Neuronal stem cell (in vitro differentiated cells): ENCODE data around the gene COMP.

Experiments
- DNase-seq: peaks from one replicate; pipeline ENCODE4 v3.0.0-alpha.2; 2013; ENCODE audit warnings: low spot score
- H2AFZ ChIP-seq: one replicate; pipeline ENCODE4 v1.6.1; 2013; ENCODE audit warnings: mild to moderate bottlenecking, low read length, inconsistent platforms
- H2AK5ac ChIP-seq: 2 replicates; pipeline ENCODE4 v1.6.1; 2013; ENCODE audit warnings: low read depth, mild to moderate bottlenecking, inconsistent platforms, low read length, moderate library complexity, mixed read lengths
- H2BK120ac ChIP-seq: 2 replicates; pipeline ENCODE4 v1.6.1; 2013; ENCODE audit warnings: low read depth, mild to moderate bottlenecking, inconsistent platforms, low read length, moderate library complexity, mixed read lengths
- H2BK12ac ChIP-seq: one replicate; pipeline ENCODE4 v1.6.1; 2013; ENCODE audit warnings: low read length, inconsistent platforms
- H2BK15ac ChIP-seq: 2 replicates; pipeline ENCODE4 v1.6.1; 2013; ENCODE audit warnings: mild to moderate bottlenecking, low read length, inconsistent platforms, mixed read lengths
- H2BK5ac ChIP-seq: one replicate; pipeline ENCODE4 v1.6.1; 2013; ENCODE audit warnings: inconsistent platforms, mild to moderate bottlenecking, low read length, moderate library complexity
- H3K14ac ChIP-seq: one replicate; pipeline ENCODE4 v1.6.1; 2013; ENCODE audit warnings: low read length, inconsistent platforms
- H3K18ac ChIP-seq: 2 replicates; pipeline ENCODE4 v1.6.1; 2013; ENCODE audit warnings: low read length, inconsistent platforms
- H3K23ac ChIP-seq: 2 replicates; pipeline ENCODE4 v1.6.1; 2013; ENCODE audit warnings: low read depth, mild to moderate bottlenecking, mixed read lengths, low read length, inconsistent platforms; ENCODE audit not compliant: poor library complexity
- H3K27ac ChIP-seq: replicated peaks from 3 replicates; pipeline ENCODE4 v1.5.1; 2013; ENCODE audit warnings: low read length, inconsistent platforms
- H3K27me3 ChIP-seq, 3 experiments: 2 replicates each; pipeline ENCODE4 v1.6.1; 2013; ENCODE audit warnings: low read length in 3 of 3, mild to moderate bottlenecking in 2 of 3, inconsistent platforms in 1 of 3, low read depth in 1 of 3, mixed read lengths in 1 of 3, moderate library complexity in 1 of 3; ENCODE audit not compliant: control insufficient read depth in 3 of 3, insufficient read depth in 3 of 3
- H3K36me3 ChIP-seq, 2 donors: replicated peaks in 1 of 2; 2 replicates each; pipeline ENCODE4 v1.6.1; 2013; ENCODE audit warnings: low read length in 2 of 2; ENCODE audit not compliant: control insufficient read depth in 2 of 2, insufficient read depth in 2 of 2
- H3K4ac ChIP-seq: 2 replicates; pipeline ENCODE4 v1.6.1; 2013; ENCODE audit warnings: inconsistent platforms, mild to moderate bottlenecking, low read length, moderate library complexity
- H3K4me1 ChIP-seq, 2 donors: 1 replicate in 1 of 2; 2 replicates in 1 of 2; pipeline ENCODE4 v1.6.1; 2013; ENCODE audit warnings: low read length in 2 of 2, low read depth in 1 of 2; ENCODE audit not compliant: control insufficient read depth in 2 of 2, insufficient read depth in 1 of 2
- H3K4me2 ChIP-seq: one replicate; pipeline ENCODE4 v1.6.1; 2013; ENCODE audit warnings: mild to moderate bottlenecking, low read length, inconsistent platforms; ENCODE audit not compliant: insufficient read depth, poor library complexity, severe bottlenecking
- H3K4me3 ChIP-seq, 2 donors: 2 replicates each; pipeline ENCODE4 v1.5.1; 2013; ENCODE audit warnings: low read length in 2 of 2, mild to moderate bottlenecking in 2 of 2, inconsistent platforms in 1 of 2, moderate library complexity in 1 of 2
- H3K79me1 ChIP-seq: one replicate; pipeline ENCODE4 v1.6.1; 2013; ENCODE audit warnings: low read depth, mild to moderate bottlenecking, inconsistent platforms, low read length, moderate library complexity
- H3K9ac ChIP-seq: one replicate; pipeline ENCODE4 v1.6.1; 2013; ENCODE audit warnings: mild to moderate bottlenecking, low read depth, low read length, inconsistent platforms; ENCODE audit not compliant: poor library complexity
- H3K9me3 ChIP-seq, 2 donors: replicated peaks in 1 of 2; 2 replicates each; pipeline versions ENCODE3 to v1.6.1; 2013; ENCODE audit warnings: low read length in 2 of 2, mild to moderate bottlenecking in 2 of 2, inconsistent platforms in 1 of 2, low read depth in 1 of 2, mixed read lengths in 1 of 2, moderate library complexity in 1 of 2; ENCODE audit not compliant: control insufficient read depth in 2 of 2, insufficient read depth in 1 of 2
- H4K8ac ChIP-seq: one replicate; pipeline ENCODE4 v1.6.1; 2013; ENCODE audit warnings: low read depth, mild to moderate bottlenecking, inconsistent platforms, low read length, moderate library complexity
- H4K91ac ChIP-seq: one replicate; pipeline ENCODE4 v1.6.1; 2013; ENCODE audit warnings: low read length, low read depth, mild to moderate bottlenecking, inconsistent platforms; ENCODE audit not compliant: poor library complexity
- WGBS, 2 donors: extraction: QIAGEN DNeasy Blood & Tissue Kit; methylation state at CpG; one replicate each; pipeline ENCODE4 v1.1.7; 2013; ENCODE audit warnings: missing lambda C conversion rate in 2 of 2, mixed read lengths in 1 of 2; ENCODE audit not compliant: insufficient read length in 2 of 2, insufficient replicate concordance in 1 of 2; ENCODE audit errors: extremely low coverage in 2 of 2; 5-methylcytosine and 5-hydroxymethylcytosine counted together

Gene COMP

DNA sequence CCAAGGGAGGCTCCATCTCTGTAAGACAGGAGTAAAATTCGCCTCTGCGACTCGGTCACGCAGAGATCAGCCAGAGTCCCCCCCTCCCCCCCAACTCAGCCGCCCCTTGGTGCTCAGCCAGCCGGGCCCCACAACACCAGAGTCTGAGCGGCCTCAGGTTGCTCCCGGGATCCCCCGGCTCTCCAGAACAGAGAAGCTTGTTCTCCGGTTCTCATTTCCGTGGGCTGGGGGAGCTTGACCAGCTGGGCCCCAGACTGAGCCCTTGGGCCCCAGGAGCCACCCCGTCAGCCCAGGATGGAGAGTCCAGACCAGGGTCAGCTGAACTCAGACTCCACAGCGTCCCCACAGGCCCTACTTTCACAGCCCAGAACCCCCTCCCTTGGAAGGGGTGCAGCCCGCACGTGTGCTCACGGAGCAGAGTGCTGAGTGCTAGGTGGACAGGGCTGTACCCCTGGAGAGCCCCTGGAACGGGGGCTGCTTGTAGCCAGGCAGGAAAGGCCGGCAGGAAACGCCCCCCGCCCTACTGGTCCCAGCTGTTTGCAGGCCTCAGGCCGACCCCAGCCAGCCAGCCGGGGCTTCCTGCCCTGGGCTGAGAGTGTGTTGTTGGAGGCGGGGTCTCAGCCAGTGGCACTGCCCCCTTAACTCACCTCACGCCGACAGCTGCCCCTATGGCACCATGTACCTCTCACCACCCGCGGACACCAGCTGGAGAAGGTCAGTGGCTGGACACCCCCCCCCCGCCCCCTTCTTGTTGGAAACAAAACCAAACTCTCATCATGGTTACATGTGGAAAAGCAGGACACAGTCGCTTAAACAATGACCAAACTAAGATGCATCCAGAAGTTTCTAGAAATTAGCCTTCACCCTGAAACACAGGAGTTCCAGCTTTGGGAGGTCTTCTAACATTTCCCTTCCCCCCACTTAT is 44.4 kb downstream of the COMP start:
- Histone ChIP-seq H3K4me1 (peaks cover 14 to 17% of the 10 kb centered on the region in 2 donors), H2BK5ac (no peak overlapping the region), H3K27me3 (no peaks in the 10 kb centered on the region), H2BK120ac (no peak overlapping the region), H3K4me3 (no peak overlapping the region), H3K36me3 (peaks cover 2 to 10% of the 10 kb centered on the region in 2 donors), H3K9me3 (no peaks in the 10 kb centered on the region), H3K18ac (peak overlapping the region; percentile 95), H4K91ac (no peak overlapping the region), H3K14ac (peak overlapping the region; percentile 4), H3K9ac (peak overlapping the region; percentile 86), H2BK12ac (no peak overlapping the region), H2BK15ac (no peak overlapping the region), H3K23ac (peak overlapping the region; percentile 17), H3K27ac (no peak overlapping the region), H4K8ac (no peak overlapping the region), H3K4ac (peak overlapping the region; percentile 17), H2AFZ (peak overlapping the region; percentile 43), H3K4me2 (no peak overlapping the region), H3K79me1 (peaks cover 4% of the 10 kb centered on the region), H2AK5ac (peak overlapping the region; percentile 74)
- no peak for DNase-seq
- no CpG with 5 or more reads among the region's 29 CpGs for WGBS, 2 donors

DNA sequence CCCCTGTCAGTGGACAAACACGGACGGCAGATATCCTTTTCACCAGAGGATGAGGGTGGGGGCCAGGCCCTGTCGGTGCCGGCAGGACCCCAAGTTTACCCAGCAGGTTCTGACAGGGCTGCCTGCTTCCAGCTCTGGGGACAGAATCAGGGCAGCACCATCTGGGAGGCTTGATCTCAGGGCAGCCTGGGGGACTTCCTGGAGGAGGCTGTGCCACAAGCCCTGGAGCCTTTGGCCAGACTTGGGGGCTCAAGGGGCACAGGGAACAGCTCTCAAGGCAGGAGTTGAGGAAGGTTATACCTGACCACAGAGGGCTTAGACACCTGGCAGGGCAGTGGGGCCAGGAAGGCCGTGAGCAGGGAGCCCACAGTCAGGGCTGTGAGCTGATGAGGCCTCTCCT is 45.2 kb downstream of the COMP start:
- Histone ChIP-seq H3K9ac (peak overlapping the region; percentile 86), H2AFZ (no peak overlapping the region), H2BK120ac (no peak overlapping the region), H2BK15ac (no peak overlapping the region), H4K8ac (peak overlapping the region; percentile 48), H3K27ac (no peak overlapping the region), H3K9me3 (no peaks in the 10 kb centered on the region), H3K4me3 (no peak overlapping the region), H3K27me3 (no peaks in the 10 kb centered on the region), H3K18ac (no peak overlapping the region), H3K4me1 (peaks cover 17 to 18% of the 10 kb centered on the region in 2 donors), H3K79me1 (peaks cover 4% of the 10 kb centered on the region), H3K36me3 (peaks cover 0 to 9% of the 10 kb centered on the region in 2 donors), H4K91ac (no peak overlapping the region), H3K4ac (no peak overlapping the region), H3K4me2 (no peak overlapping the region), H2BK12ac (no peak overlapping the region), H2AK5ac (peak overlapping the region; percentile 74), H2BK5ac (no peak overlapping the region), H3K23ac (peak overlapping the region; percentile 17), H3K14ac (no peak overlapping the region)
- no CpG with 5 or more reads among the region's 5 CpGs for WGBS, 2 donors
- DNase-seq, result no peak

DNA sequence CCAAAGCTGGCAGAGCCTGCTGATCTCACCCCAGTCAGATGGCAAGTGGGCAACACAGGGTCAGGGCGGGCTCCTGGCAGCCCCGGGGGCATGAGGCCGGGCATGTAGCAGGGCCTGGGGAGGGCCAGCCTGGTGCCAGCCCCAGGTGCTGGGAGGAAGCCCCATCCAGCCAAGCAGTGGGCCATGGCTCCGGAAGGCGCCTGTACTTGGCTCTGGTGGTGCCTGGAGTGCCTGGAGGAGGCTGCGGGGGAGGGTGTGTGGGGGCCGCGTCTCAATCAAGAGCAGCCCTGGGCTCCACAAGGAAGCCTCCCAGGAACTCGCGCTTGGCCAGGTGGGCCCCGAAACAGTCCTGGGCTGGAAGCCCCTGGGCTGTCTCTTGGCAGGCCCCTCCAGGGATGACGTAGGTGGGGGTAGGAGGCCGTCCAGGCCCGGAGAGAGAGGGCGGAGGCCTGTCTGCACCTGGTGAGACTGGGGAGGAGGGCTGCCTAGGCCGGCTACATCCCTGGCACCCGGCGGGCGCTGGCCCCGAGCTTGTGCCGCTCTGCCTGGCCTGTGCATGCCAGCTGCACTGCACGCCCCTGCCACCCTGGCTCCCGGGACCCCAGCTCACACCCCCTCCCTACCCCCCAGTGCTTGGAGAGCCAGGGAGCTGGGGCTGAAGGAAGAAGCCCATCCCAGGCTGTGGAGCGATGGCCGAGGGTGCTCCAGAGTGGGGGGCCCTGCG is 45.9 kb downstream of the COMP start:
- no peaks in the 10 kb centered on the region for H3K27me3 ChIP-seq
- peak overlapping the region; percentile 73 for H3K23ac ChIP-seq
- no peak overlapping the region for H2BK15ac ChIP-seq
- H2AFZ ChIP-seq, result no peak overlapping the region
- DNase-seq, result no peak
- H3K14ac ChIP-seq, result no peak overlapping the region
- H2BK5ac ChIP-seq, result no peak overlapping the region
- H3K18ac ChIP-seq, result peak overlapping the region; percentile 17
- no peak overlapping the region for H3K9ac ChIP-seq
- peaks cover 20 to 22% of the 10 kb centered on the region in 2 donors for H3K4me1 ChIP-seq
- H4K8ac ChIP-seq, result no peak overlapping the region
- no peak overlapping the region for H3K4me2 ChIP-seq
- H3K79me1 ChIP-seq, result peaks cover 3% of the 10 kb centered on the region
- no peak overlapping the region for H2BK120ac ChIP-seq
- H3K4me3 ChIP-seq, result no peak overlapping the region
- H3K36me3 ChIP-seq, result peaks cover 0 to 4% of the 10 kb centered on the region in 2 donors
- peak overlapping the region; percentile 46 for H2AK5ac ChIP-seq
- H3K9me3 ChIP-seq, result no peaks in the 10 kb centered on the region
- H4K91ac ChIP-seq, result no peak overlapping the region
- H3K4ac ChIP-seq, result no peak overlapping the region
- no peak overlapping the region for H3K27ac ChIP-seq
- peak overlapping the region; percentile 22 for H2BK12ac ChIP-seq
- WGBS, 2 donors, result no CpG with 5 or more reads among the region's 26 CpGs
